GM12801 (cell line): Measurements from ENCODE around the gene ZSWIM4.

Experiments used
- CTCF ChIP-seq: IDR thresholded peaks from one replicate; pipeline ENCODE4 v1.5.1; 2011; ENCODE audit warnings: control low read depth; ENCODE audit not compliant: insufficient read length; ENCODE audit errors: extremely low read depth

Gene ZSWIM4

GRCh38 chr19:13819238-13819637, 24.0 kb downstream of the ZSWIM4 start:
- TF ChIP-seq CTCF: no peak

GRCh38 chr19:13821292-13821691, 26.0 kb downstream of the ZSWIM4 start:
- TF ChIP-seq CTCF: no peak

GRCh38 chr19:13823256-13823655, 28.0 kb downstream of the ZSWIM4 start:
- no peak for TF ChIP-seq CTCF

- no peak for TF ChIP-seq CTCF
These were observed 28.7 kb downstream of the ZSWIM4 start for GRCh38 chr19:13823901-13824300.

- TF ChIP-seq CTCF: no peak
These were observed 29.5 kb downstream of the ZSWIM4 start for GRCh38 chr19:13824703-13825102.

- no peak for TF ChIP-seq CTCF
These were observed 30.5 kb downstream of the ZSWIM4 start for GRCh38 chr19:13825489-13826441.

GRCh38 chr19:13826652-13827235, 31.5 kb downstream of the ZSWIM4 start:
- no peak for TF ChIP-seq CTCF
